GM19397 (cell line): ENCODE data around the gene ZNF267.
"Not testable (repeated sequence)": the region's sequence is repeated elsewhere in the genome, so short reads cannot be mapped to it uniquely, and the experiment has no call there.

Experiments used
- ATAC-seq: cut with Tn5 transposase; IDR thresholded peaks from one replicate; pipeline ENCODE4 v1.9.1; 2021; ENCODE audit warnings: mild to moderate bottlenecking, moderate library complexity; ENCODE audit not compliant: unreplicated experiment

Gene ZNF267

GRCh38 chr16:31873556-31874365, at the start of gene ZNF267:
TSS of gene ZNF267 (plus strand) at chr16:31873807. CDS start at chr16:31873967, 160 bp downstream.
- peak; percentile 52 for ATAC-seq

- no peak for ATAC-seq
Observed at GRCh38 chr16:31833047-31833446, 40.6 kb upstream of the ZNF267 start.

- ATAC-seq = not testable (repeated sequence)
Observed at GRCh38 chr16:31836396-31836795, 37.2 kb upstream of the ZNF267 start.

- ATAC-seq = no peak
Observed at GRCh38 chr16:31842864-31843263, 30.7 kb upstream of the ZNF267 start.

- not testable (repeated sequence) for ATAC-seq
Observed at GRCh38 chr16:31848572-31848971, 25.0 kb upstream of the ZNF267 start.

GRCh38 chr16:31853291-31853690, 20.3 kb upstream of the ZNF267 start:
- no peak for ATAC-seq

GRCh38 chr16:31860508-31860907, 13.1 kb upstream of the ZNF267 start:
- ATAC-seq = no peak

GRCh38 chr16:31861455-31861854, 12.2 kb upstream of the ZNF267 start:
- ATAC-seq = no peak

GRCh38 chr16:31862761-31863160, 10.8 kb upstream of the ZNF267 start:
- ATAC-seq = no peak

- ATAC-seq = no peak
Observed at GRCh38 chr16:31868164-31868563, 5.4 kb upstream of the ZNF267 start.

GRCh38 chr16:31868691-31869167, 4.9 kb upstream of the ZNF267 start:
- ATAC-seq = no peak

GRCh38 chr16:31869511-31870201, 4.0 kb upstream of the ZNF267 start:
- peak; percentile 32 for ATAC-seq

- no peak for ATAC-seq
Observed at GRCh38 chr16:31870809-31871208, 2.8 kb upstream of the ZNF267 start.

- no peak for ATAC-seq
Observed at GRCh38 chr16:31871510-31871909, 2.1 kb upstream of the ZNF267 start.

- ATAC-seq = no peak
Observed at GRCh38 chr16:31872201-31872600, 1.4 kb upstream of the ZNF267 start.

- ATAC-seq = peak; percentile 30
Observed at GRCh38 chr16:31874366-31875111, 932 bp downstream of the ZNF267 start.

GRCh38 chr16:31875112-31875803, 1.7 kb downstream of the ZNF267 start:
- no peak for ATAC-seq

- no peak for ATAC-seq
Observed at GRCh38 chr16:31875928-31876547, 2.4 kb downstream of the ZNF267 start.

- peak; percentile 41 for ATAC-seq
Observed at GRCh38 chr16:31876951-31877828, 3.6 kb downstream of the ZNF267 start.
